Cortex of kidney (tissue), 1 donor: ENCODE data around the gene ANKRA2.

Experiments used
- DNase-seq: peaks from one replicate; lab custom pipeline; 2025; lab: John Stamatoyannopoulos, UW

ANKRA2 gene

DNA sequence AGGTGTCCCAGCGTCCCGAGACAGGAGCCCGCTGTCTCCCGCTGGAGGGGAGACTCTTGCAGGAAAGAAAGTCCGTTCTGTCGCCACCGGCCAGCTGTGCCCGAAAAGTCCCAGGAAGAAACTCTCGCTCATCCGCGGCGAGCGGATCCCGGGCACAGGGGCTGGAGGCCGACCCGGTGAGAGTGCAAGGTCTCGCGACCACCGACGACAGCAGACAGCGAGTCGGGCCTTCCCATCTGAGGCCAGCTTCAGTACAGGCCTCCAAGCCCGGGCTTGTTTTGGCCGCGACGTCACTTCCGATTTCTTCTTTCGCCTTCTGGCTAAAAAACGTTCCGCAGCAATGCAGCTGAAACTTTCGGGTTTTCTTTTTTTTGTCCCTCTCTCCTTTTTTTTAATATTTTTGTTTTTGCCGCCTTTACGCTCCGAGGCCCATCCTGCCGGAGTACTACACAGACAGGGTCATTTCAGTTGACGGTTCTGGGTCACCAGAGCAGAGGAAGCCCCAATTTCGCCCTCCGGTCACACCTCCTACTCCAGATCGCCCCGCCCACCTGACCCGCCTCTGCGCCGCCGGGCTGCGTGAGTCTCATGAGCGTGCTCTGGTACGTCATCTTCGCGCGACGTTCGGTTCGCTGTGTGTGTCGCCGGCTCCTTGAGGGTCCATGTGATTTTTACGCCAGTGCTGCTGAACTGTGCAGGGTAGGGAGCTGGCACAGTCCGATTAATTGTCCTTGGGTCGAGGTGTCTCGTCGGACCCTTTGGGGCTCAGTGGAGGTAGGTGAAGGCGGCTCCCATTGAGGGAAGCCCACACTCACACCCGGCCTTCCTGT is at the start of gene ANKRA2, which contains the start of gene UTP15:
Gene ANKRA2 (minus strand): TSS at position 501 of the 830 bp plus-strand sequence. CDS start 2,758 bp downstream, outside the sequence.
Gene UTP15 (plus strand): TSS at position 605 of the 830 bp plus-strand sequence. CDS start 1,602 bp downstream, outside the sequence.
- DNase-seq = peak; percentile 84

DNA sequence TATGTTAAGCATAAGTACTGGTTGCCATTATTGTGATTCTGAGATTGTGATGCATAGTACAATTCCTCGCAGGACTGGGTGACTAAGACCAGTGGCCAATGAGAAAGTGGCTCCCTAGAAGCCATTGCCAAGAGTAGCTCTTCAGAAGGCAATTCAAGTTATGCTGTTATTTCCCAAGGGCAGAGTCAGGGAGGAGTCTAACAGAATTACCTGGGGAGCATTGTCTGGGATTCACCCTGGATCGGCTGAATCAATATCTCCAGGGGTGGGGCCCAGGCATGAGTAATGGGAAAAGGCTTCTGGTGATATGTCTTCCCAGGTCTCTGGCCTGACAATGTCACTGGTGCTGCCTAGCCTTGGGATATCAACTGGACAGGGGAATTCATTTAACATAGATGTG is 49.6 kb upstream of the ANKRA2 start:
- no peak for DNase-seq

- no peak for DNase-seq
Measured at GRCh38 chr5:73612799-73613198, 47.4 kb upstream of the ANKRA2 start.

DNA sequence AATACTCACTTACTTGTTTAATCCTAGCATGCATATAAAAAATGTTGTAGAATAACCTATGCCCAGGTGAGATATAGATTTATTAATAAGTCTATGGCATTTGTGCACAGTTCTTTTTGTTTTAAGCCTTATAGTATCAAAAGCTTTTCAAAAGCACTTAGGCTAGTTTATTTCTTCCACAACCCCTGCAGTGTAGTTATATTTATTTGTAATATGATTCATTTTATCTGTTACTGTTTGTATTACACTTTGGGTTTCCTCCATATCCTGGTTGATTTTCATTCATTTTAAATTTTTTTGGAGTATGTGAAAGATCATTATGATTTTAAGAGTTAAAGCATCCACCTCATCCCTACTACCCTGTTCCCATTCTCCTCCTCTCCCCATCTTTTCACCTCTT is 41.8 kb upstream of the ANKRA2 start:
- no peak for DNase-seq

GRCh38 chr5:73606206-73606753 is 40.8 kb upstream of the ANKRA2 start:
- no peak for DNase-seq

- no peak for DNase-seq
Measured at GRCh38 chr5:73605223-73606087, 40.0 kb upstream of the ANKRA2 start.

DNA sequence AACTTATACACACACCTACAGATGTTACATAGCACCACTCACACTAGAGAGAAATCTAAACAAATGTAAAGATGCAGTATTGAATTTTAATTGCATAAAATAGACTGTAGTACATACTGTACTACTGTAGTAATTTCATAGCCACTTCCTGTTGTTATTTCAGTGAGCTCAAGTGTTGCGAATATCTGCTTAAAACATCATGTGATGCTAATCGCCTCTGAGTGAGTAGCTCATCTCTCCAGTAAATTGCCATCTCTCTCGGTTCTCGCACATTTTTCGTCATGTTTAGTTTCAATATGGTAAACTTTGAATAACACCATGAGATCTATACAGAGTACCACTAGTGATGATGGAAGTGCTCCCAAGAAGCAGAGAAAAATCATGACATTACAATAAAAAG is 38.6 kb upstream of the ANKRA2 start:
- no peak for DNase-seq

DNA sequence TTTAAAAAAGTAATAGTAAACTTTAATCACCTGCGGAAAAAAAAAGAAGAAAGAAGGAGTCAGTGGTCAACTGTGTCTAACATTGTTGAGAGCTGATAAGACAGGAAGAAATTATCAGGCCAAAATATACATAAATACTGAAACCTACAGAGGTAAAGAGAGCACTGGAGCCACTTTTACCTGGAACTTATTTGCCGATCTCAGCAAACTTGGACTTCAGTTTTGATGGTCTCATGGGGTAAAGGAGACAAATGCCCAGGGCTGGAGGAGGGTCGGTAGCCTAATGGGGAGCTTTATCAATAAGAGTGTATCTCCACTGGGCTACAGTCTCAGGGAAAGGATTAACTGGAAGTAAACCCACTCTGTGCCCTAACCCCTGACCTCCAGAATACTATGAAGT is 33.9 kb upstream of the ANKRA2 start:
- no peak for DNase-seq

GRCh38 chr5:73596705-73597328 is 31.4 kb upstream of the ANKRA2 start:
- DNase-seq = no peak

- DNase-seq = no peak
Measured at GRCh38 chr5:73592551-73592950, 27.1 kb upstream of the ANKRA2 start.

- DNase-seq = no peak
Measured at GRCh38 chr5:73591698-73592501, 26.5 kb upstream of the ANKRA2 start.

GRCh38 chr5:73591102-73591695 is 25.8 kb upstream of the ANKRA2 start:
- no peak for DNase-seq

- DNase-seq = no peak
Measured at GRCh38 chr5:73587923-73588322, 22.5 kb upstream of the ANKRA2 start.

GRCh38 chr5:73582285-73583145 is 17.1 kb upstream of the ANKRA2 start:
- no peak for DNase-seq

DNA sequence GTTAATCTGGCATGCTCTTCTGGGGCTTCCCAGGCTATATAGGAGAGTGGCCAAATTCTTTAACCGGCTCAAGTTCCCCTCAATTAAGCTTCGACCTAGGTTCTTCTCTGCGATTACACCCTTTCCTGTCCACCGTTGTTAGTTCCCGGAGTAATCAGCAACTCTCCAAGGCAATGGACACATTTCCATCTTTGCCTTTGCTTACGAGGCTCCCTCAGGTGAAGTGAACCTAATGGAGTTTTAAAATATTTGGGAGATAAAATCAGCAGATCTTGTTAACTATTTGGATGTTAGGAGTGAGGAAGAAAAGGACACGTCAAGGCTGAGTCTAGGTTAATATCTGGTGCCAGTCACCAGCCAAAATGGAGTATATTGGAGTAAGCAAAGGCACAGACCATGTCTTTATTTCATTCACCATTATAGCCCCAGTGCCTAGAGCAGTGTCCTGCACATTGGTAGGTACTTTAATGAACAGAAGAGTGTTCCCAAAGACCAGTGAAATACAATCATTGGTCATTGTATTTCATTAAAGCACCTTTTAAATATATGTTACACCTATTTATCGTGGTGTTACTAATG is 619 bp upstream of the ANKRA2 start:
- DNase-seq = no peak

- no peak for DNase-seq
Measured at GRCh38 chr5:73564675-73565074, 764 bp downstream of the ANKRA2 start.

DNA sequence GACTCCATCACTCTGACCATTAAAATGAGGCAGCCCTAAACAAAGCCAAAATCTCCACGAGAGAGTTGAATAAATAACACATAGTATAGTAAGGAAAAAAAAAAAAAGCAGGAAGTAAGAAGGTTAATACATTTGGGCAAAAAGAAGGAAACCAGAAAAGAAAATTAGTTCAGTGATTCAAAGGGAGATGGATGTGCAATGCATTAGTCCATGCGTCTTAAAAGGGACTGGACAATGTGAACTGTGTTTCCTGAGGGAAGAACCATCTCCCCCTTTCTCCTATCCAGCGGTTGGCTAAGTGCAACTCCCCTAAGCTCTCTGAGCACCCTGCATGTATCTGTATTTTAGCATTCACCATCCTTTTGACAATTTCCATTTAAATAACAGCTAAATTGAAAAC is 1.4 kb downstream of the ANKRA2 start:
- DNase-seq = no peak

DNA sequence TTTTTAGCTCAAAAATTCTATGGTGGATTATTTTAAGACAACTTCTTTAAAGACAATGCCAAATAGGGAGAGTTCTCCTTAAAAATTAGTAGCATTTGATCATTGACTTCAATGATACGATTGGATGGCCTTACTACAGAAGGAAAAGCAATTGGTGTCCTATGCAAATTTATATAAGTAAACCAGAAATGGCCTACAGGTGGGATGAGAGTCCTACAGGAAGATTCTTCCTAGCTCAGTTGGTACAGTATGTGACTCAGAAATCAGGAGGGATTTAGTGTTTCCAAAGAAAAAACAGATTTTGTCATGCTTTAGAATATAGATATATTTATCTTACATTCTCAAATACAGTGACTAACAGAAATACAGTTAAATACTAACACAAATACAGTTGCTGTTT is 6.5 kb downstream of the ANKRA2 start:
- DNase-seq = no peak

DNA sequence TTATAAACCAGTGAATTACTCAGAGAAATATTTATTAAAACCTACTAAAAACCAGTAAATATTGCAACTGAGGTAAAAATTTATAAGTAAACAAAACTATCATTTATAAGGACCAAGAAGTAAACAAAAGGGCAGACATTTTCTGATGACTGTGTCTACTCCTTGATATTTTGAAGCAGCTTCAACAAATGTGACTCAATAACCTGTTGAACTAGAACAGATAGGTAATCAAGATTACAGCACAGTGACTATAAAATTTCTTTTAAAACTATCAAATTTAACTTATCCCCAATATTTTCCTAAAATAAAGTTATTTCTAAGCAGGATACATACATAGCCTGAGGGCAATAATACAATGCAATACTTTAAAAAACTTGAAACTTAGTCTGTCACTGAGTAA is 12.8 kb downstream of the ANKRA2 start:
- DNase-seq = no peak

GRCh38 chr5:73550016-73550415 is 15.4 kb downstream of the ANKRA2 start:
- no peak for DNase-seq
